WTC11 (cell line): ENCODE data around the gene TOX2. TPM values are rescaled to one million over a fixed set of nuclear protein-coding genes. Genes with fewer than 3 reads are reported as not detected.

ENCODE experiments used
- ATAC-seq: fragments of 200-7000 bp; cut with Tn5 transposase; 2 replicates; pipeline ENCODE4 v1.10.0; 2021; ENCODE audit warnings: mild to moderate bottlenecking, moderate library complexity
- CTCF ChIA-PET: fragments of 300-600 bp; sonication (Branson Sonifier 250); formaldehyde crosslinking; loops from one replicate; lab custom pipeline; 2021; ENCODE audit warnings: antibody characterized with exemption; lab: Charles Lee
- POLR2A ChIA-PET: fragments of 350-600 bp; sonication (Branson Sonifier 250); formaldehyde crosslinking; loops from one replicate; lab custom pipeline; 2021; ENCODE audit warnings: antibody characterized with exemption; lab: Charles Lee
- DNase-seq: peaks from one replicate; pipeline ENCODE4 v3.0.0; 2021; ENCODE audit warnings: low spot score
- H3K27ac Mint-ChIP-seq: 2 replicates; pipeline ENCODE4 v1.8.0; 2021; ENCODE audit warnings: mixed read lengths
- H3K27me3 Mint-ChIP-seq: 2 replicates; pipeline ENCODE4 v1.8.0; 2021; ENCODE audit warnings: low read depth, mild to moderate bottlenecking, moderate library complexity, mixed read lengths
- H3K36me3 Mint-ChIP-seq: 2 replicates; pipeline ENCODE4 v1.8.0; 2021; ENCODE audit warnings: mixed read lengths
- H3K4me1 Mint-ChIP-seq: 2 replicates; pipeline ENCODE4 v1.8.0; 2022; ENCODE audit warnings: mixed read lengths
- H3K4me3 Mint-ChIP-seq: 2 replicates; pipeline ENCODE4 v1.8.0; 2021; ENCODE audit warnings: mild to moderate bottlenecking, moderate library complexity, mixed read lengths
- H3K9me3 Mint-ChIP-seq: 2 replicates; pipeline ENCODE4 v1.8.0; 2021; ENCODE audit warnings: mixed read lengths
- CREB1 ChIP-seq: sonication (generic); formaldehyde crosslinking; IDR thresholded peaks from 2 replicates; pipeline ENCODE4 v1.8.0; 2023; ENCODE audit warnings: mild to moderate bottlenecking, missing genetic modification reagents
- ETV6 ChIP-seq: sonication (generic); formaldehyde crosslinking; IDR thresholded peaks from 2 replicates; pipeline ENCODE4 v1.8.1; 2022; ENCODE audit warnings: mild to moderate bottlenecking, missing genetic modification reagents
- JAZF1 ChIP-seq: fragments of 250-450 bp; sonication (Bioruptor Pico); IDR thresholded peaks from 2 replicates; pipeline ENCODE4 v1.9.0; 2021; ENCODE audit warnings: moderate library complexity, mild to moderate bottlenecking, inconsistent platforms
- JUN ChIP-seq: sonication (generic); formaldehyde crosslinking; IDR thresholded peaks from 2 replicates; pipeline ENCODE4 v1.8.0; 2023; ENCODE audit warnings: mild to moderate bottlenecking, missing genetic modification reagents
- MXD4 ChIP-seq: fragments of 250-450 bp; sonication (Bioruptor Pico); IDR thresholded peaks from 2 replicates; pipeline ENCODE4 v1.8.0; 2021; ENCODE audit warnings: mild to moderate bottlenecking, moderate library complexity, borderline replicate concordance
- NR2C2 ChIP-seq: sonication (generic); formaldehyde crosslinking; IDR thresholded peaks from 2 replicates; pipeline ENCODE4 v1.8.0; 2022; ENCODE audit warnings: mild to moderate bottlenecking, missing genetic modification reagents
- RELA ChIP-seq: sonication (generic); formaldehyde crosslinking; IDR thresholded peaks from 2 replicates; pipeline ENCODE4 v1.8.1; 2022; ENCODE audit warnings: missing genetic modification reagents, mild to moderate bottlenecking, borderline replicate concordance
- SP1 ChIP-seq: sonication (generic); formaldehyde crosslinking; conservative IDR thresholded peaks from 2 replicates; pipeline ENCODE4 v1.8.1; 2022; ENCODE audit warnings: missing genetic modification reagents
- ZNF121 ChIP-seq: sonication (generic); formaldehyde crosslinking; IDR thresholded peaks from 2 replicates; pipeline ENCODE4 v1.8.0; 2023; ENCODE audit warnings: missing genetic modification reagents
- ZNF138 ChIP-seq: sonication (generic); formaldehyde crosslinking; conservative IDR thresholded peaks from 2 replicates; pipeline ENCODE4 v1.8.1; 2022; ENCODE audit warnings: mild to moderate bottlenecking, moderate library complexity, missing genetic modification reagents
- ZNF317 ChIP-seq: sonication (generic); formaldehyde crosslinking; IDR thresholded peaks from 2 replicates; pipeline ENCODE4 v1.8.1; 2023; ENCODE audit warnings: low read depth, mild to moderate bottlenecking, moderate library complexity, missing genetic modification reagents, borderline replicate concordance
- ZNF396 ChIP-seq: fragments of 250-450 bp; sonication (Bioruptor Pico); IDR thresholded peaks from 2 replicates; pipeline ENCODE4 v1.8.0; 2021; ENCODE audit warnings: mild to moderate bottlenecking, moderate library complexity, borderline replicate concordance
- total RNA-seq: library from RNA; stranded (reverse); gene quantifications from 3 replicates; pipeline ENCODE4 v1.2.3, GENCODE V29; 2021
- TF ChIP-seq, protein P1 (sequence below): sonication (generic); formaldehyde crosslinking; IDR thresholded peaks from 2 replicates; pipeline ENCODE4 v1.8.1; 2022; ENCODE audit warnings: mild to moderate bottlenecking, missing genetic modification reagents, moderate library complexity, borderline replicate concordance
- TF ChIP-seq, protein P2 (sequence below): sonication (generic); formaldehyde crosslinking; IDR thresholded peaks from 2 replicates; pipeline ENCODE4 v1.8.0; 2023; ENCODE audit warnings: missing genetic modification reagents
- TF ChIP-seq, protein P3 (sequence below): sonication (generic); formaldehyde crosslinking; IDR thresholded peaks from 2 replicates; pipeline ENCODE4 v1.8.0; 2023; ENCODE audit warnings: missing genetic modification reagents, mild to moderate bottlenecking, borderline replicate concordance
- TF ChIP-seq, protein P4 (sequence below): sonication (generic); formaldehyde crosslinking; IDR thresholded peaks from 2 replicates; pipeline ENCODE4 v1.8.1; 2023; ENCODE audit warnings: mild to moderate bottlenecking, missing genetic modification reagents
- TF ChIP-seq, protein P5 (sequence below): sonication (generic); formaldehyde crosslinking; IDR thresholded peaks from 2 replicates; pipeline ENCODE4 v1.8.1; 2023; ENCODE audit warnings: mild to moderate bottlenecking, missing genetic modification reagents, moderate library complexity
- TF ChIP-seq, protein P6 (sequence below): fragments of 250-450 bp; sonication (Bioruptor Pico); IDR thresholded peaks from 2 replicates; pipeline ENCODE4 v1.9.0; 2021; ENCODE audit warnings: mild to moderate bottlenecking
- TF ChIP-seq, protein P7 (sequence below): fragments of 250-450 bp; sonication (Bioruptor Pico); IDR thresholded peaks from 2 replicates; pipeline ENCODE4 v2.1.2; 2022; ENCODE audit warnings: mild to moderate bottlenecking, moderate library complexity
- TF ChIP-seq, protein P8 (sequence below): sonication (generic); formaldehyde crosslinking; IDR thresholded peaks from 2 replicates; pipeline ENCODE4 v1.8.0; 2022; ENCODE audit warnings: mild to moderate bottlenecking, missing genetic modification reagents

Gene TOX2
- total RNA-seq, 1 experiment from 2014 or later: 3.4 TPM

DNA sequence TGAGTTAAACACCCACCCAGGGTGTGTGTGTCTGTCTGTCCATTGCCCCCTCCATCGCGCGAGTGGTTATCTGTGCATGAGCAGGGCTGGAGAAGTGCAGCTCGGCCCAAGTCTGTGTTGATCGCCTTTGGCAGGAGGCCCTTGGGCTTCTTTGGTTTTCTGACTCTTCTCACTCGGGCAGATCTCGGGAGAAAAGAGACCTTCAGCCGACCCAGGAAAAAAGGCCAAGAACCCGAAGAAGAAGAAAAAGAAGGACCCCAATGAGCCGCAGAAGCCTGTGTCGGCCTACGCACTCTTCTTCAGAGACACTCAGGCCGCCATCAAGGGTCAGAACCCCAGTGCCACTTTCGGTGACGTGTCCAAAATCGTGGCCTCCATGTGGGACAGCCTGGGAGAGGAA is 139.5 kb downstream of the TOX2 start:
- no peak overlapping the region for H3K27ac Mint-ChIP-seq
- TF ChIP-seq, protein P1, sequence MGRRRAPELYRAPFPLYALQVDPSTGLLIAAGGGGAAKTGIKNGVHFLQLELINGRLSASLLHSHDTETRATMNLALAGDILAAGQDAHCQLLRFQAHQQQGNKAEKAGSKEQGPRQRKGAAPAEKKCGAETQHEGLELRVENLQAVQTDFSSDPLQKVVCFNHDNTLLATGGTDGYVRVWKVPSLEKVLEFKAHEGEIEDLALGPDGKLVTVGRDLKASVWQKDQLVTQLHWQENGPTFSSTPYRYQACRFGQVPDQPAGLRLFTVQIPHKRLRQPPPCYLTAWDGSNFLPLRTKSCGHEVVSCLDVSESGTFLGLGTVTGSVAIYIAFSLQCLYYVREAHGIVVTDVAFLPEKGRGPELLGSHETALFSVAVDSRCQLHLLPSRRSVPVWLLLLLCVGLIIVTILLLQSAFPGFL (CRISPR knock-in tag): no peak
- TF ChIP-seq ETV6 (CRISPR knock-in tag) (no peak), ZNF121 (CRISPR knock-in tag) (no peak), RELA (CRISPR knock-in tag) (no peak), SP1 (CRISPR knock-in tag) (no peak)
- TF ChIP-seq, protein P2, sequence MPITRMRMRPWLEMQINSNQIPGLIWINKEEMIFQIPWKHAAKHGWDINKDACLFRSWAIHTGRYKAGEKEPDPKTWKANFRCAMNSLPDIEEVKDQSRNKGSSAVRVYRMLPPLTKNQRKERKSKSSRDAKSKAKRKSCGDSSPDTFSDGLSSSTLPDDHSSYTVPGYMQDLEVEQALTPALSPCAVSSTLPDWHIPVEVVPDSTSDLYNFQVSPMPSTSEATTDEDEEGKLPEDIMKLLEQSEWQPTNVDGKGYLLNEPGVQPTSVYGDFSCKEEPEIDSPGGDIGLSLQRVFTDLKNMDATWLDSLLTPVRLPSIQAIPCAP (CRISPR knock-in tag): no peak
- TF ChIP-seq, protein P3, sequence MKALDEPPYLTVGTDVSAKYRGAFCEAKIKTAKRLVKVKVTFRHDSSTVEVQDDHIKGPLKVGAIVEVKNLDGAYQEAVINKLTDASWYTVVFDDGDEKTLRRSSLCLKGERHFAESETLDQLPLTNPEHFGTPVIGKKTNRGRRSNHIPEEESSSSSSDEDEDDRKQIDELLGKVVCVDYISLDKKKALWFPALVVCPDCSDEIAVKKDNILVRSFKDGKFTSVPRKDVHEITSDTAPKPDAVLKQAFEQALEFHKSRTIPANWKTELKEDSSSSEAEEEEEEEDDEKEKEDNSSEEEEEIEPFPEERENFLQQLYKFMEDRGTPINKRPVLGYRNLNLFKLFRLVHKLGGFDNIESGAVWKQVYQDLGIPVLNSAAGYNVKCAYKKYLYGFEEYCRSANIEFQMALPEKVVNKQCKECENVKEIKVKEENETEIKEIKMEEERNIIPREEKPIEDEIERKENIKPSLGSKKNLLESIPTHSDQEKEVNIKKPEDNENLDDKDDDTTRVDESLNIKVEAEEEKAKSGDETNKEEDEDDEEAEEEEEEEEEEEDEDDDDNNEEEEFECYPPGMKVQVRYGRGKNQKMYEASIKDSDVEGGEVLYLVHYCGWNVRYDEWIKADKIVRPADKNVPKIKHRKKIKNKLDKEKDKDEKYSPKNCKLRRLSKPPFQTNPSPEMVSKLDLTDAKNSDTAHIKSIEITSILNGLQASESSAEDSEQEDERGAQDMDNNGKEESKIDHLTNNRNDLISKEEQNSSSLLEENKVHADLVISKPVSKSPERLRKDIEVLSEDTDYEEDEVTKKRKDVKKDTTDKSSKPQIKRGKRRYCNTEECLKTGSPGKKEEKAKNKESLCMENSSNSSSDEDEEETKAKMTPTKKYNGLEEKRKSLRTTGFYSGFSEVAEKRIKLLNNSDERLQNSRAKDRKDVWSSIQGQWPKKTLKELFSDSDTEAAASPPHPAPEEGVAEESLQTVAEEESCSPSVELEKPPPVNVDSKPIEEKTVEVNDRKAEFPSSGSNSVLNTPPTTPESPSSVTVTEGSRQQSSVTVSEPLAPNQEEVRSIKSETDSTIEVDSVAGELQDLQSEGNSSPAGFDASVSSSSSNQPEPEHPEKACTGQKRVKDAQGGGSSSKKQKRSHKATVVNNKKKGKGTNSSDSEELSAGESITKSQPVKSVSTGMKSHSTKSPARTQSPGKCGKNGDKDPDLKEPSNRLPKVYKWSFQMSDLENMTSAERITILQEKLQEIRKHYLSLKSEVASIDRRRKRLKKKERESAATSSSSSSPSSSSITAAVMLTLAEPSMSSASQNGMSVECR (CRISPR knock-in tag): no peak
- peaks cover 14% of the 10 kb centered on the region for H3K9me3 Mint-ChIP-seq
- DNase-seq: no peak
- CTCF ChIA-PET: interaction anchor here (1.0 to 1.2 kb wide), 2 partner anchors 26 to 136 kb away, joined by 3 to 4 read pairs; no protein-coding TSS in a partner anchor
- no peaks in the 10 kb centered on the region; the same call in 1 of the 2 replicates for H3K27me3 Mint-ChIP-seq
- 0 out of 2 replicates have a peak, but pooled peaks cover 3% of the 10 kb centered on the region for H3K36me3 Mint-ChIP-seq
- no peak for ATAC-seq
- H3K4me1 Mint-ChIP-seq: peaks cover 8% of the 10 kb centered on the region; the same call in 1 of the 2 replicates
- POLR2A ChIA-PET: no interaction called here
- H3K4me3 Mint-ChIP-seq: no peak overlapping the region

DNA sequence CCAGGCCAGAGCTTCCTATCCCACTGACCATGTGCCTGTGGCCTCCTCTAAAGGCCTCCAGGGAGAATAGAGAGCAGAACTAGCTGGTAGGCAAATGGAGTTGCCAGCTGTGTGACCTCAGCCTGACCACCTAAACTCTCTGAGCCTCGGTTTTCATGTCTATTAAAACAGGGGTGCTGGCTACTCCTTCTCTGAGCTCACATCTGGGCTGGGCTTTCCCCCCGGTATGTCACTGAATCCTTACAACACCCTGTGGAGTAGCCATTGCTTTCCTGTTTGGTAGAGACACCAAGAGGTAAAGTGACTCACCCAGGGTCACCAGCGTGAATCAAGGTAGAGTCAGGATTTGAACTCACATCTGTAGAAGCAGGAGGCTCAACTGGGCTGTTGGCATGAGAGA is 140.2 kb downstream of the TOX2 start:
- ATAC-seq (no peak), DNase-seq (no peak)
- H3K27ac Mint-ChIP-seq: no peak overlapping the region
- H3K4me3 Mint-ChIP-seq: no peak overlapping the region
- H3K36me3 Mint-ChIP-seq: 0 out of 2 replicates have a peak, but pooled peaks cover 3% of the 10 kb centered on the region
- no peak for TF ChIP-seq ZNF396 (CRISPR knock-in tag)
- TF ChIP-seq, protein P4, sequence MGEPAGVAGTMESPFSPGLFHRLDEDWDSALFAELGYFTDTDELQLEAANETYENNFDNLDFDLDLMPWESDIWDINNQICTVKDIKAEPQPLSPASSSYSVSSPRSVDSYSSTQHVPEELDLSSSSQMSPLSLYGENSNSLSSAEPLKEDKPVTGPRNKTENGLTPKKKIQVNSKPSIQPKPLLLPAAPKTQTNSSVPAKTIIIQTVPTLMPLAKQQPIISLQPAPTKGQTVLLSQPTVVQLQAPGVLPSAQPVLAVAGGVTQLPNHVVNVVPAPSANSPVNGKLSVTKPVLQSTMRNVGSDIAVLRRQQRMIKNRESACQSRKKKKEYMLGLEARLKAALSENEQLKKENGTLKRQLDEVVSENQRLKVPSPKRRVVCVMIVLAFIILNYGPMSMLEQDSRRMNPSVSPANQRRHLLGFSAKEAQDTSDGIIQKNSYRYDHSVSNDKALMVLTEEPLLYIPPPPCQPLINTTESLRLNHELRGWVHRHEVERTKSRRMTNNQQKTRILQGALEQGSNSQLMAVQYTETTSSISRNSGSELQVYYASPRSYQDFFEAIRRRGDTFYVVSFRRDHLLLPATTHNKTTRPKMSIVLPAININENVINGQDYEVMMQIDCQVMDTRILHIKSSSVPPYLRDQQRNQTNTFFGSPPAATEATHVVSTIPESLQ: no peak
- no peak for TF ChIP-seq NR2C2
- TF ChIP-seq ZNF317: no peak
- TF ChIP-seq, protein P5, sequence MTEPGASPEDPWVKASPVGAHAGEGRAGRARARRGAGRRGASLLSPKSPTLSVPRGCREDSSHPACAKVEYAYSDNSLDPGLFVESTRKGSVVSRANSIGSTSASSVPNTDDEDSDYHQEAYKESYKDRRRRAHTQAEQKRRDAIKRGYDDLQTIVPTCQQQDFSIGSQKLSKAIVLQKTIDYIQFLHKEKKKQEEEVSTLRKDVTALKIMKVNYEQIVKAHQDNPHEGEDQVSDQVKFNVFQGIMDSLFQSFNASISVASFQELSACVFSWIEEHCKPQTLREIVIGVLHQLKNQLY: no peak
- no peak for TF ChIP-seq MXD4 (CRISPR knock-in tag)
- TF ChIP-seq, protein P6, sequence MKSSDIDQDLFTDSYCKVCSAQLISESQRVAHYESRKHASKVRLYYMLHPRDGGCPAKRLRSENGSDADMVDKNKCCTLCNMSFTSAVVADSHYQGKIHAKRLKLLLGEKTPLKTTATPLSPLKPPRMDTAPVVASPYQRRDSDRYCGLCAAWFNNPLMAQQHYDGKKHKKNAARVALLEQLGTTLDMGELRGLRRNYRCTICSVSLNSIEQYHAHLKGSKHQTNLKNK: no peak
- TF ChIP-seq, protein P2 (CRISPR knock-in tag): no peak
- no peak for TF ChIP-seq ZNF138 (CRISPR knock-in tag)
- TF ChIP-seq, protein P7, sequence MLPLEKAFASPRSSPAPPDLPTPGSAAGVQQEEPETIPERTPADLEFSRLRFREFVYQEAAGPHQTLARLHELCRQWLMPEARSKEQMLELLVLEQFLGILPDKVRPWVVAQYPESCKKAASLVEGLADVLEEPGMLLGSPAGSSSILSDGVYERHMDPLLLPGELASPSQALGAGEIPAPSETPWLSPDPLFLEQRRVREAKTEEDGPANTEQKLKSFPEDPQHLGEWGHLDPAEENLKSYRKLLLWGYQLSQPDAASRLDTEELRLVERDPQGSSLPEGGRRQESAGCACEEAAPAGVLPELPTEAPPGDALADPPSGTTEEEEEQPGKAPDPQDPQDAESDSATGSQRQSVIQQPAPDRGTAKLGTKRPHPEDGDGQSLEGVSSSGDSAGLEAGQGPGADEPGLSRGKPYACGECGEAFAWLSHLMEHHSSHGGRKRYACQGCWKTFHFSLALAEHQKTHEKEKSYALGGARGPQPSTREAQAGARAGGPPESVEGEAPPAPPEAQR (CRISPR knock-in tag): no peak
- TF ChIP-seq, protein P8, sequence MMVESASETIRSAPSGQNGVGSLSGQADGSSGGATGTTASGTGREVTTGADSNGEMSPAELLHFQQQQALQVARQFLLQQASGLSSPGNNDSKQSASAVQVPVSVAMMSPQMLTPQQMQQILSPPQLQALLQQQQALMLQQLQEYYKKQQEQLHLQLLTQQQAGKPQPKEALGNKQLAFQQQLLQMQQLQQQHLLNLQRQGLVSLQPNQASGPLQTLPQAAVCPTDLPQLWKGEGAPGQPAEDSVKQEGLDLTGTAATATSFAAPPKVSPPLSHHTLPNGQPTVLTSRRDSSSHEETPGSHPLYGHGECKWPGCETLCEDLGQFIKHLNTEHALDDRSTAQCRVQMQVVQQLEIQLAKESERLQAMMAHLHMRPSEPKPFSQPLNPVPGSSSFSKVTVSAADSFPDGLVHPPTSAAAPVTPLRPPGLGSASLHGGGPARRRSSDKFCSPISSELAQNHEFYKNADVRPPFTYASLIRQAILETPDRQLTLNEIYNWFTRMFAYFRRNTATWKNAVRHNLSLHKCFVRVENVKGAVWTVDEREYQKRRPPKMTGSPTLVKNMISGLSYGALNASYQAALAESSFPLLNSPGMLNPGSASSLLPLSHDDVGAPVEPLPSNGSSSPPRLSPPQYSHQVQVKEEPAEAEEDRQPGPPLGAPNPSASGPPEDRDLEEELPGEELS: no peak
- no peak for TF ChIP-seq JUN (CRISPR knock-in tag)
- TF ChIP-seq JAZF1 (CRISPR knock-in tag): no peak
- TF ChIP-seq CREB1 (CRISPR knock-in tag): no peak
- no peak for TF ChIP-seq SP1 (CRISPR knock-in tag)
- no peaks in the 10 kb centered on the region; the same call in 1 of the 2 replicates for H3K27me3 Mint-ChIP-seq
- CTCF ChIA-PET: interaction anchor here (1.0 to 1.2 kb wide), 2 partner anchors 26 to 135 kb away, joined by 3 to 4 read pairs; no protein-coding TSS in a partner anchor
- H3K9me3 Mint-ChIP-seq: peaks cover 17% of the 10 kb centered on the region
- peaks cover 8% of the 10 kb centered on the region; the same call in 1 of the 2 replicates for H3K4me1 Mint-ChIP-seq
- POLR2A ChIA-PET: no interaction called here
